GM21423 (cell line): ENCODE measurements around the gene ARHGEF5.
"Not testable (repeated sequence)": the region's sequence is repeated elsewhere in the genome, so short reads cannot be mapped to it uniquely, and the experiment has no call there.

ENCODE experiments used
- ATAC-seq: cut with Tn5 transposase; IDR thresholded peaks from one replicate; pipeline ENCODE4 v1.9.1; 2021; ENCODE audit warnings: mild to moderate bottlenecking, moderate library complexity; ENCODE audit not compliant: unreplicated experiment

ARHGEF5 gene

DNA sequence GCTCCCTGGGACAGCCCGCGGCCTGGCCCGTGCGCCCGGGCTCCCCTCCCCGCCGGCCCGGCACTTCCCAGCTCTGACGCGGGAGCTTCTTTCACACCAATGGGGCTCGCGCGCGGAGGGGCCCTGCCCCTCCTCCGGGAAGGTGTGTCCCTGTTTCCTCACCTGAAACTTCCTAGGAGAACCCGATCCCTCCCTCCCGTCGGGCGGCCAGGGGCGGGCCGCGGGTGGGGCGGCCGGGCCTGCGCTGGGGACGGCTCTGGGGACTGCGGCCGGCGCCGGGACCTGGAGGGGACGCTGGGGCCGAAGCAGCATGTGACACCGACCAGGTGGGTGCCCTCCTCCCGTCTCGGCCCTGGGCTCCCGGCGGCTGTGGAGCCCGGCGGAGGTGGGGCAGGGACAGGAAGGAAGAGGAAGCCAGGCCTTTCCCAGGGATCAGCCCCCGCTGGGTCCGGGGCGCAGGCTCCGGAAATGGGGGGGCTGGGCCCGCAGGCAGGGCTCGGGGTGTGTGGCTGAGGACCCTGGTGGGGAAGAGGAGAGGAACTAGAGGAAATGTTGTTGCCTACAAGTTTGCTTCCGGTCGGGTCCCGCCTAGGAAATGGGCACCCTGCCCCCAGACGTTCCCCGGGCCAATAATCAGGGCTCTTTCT is at the start of gene ARHGEF5:
Gene ARHGEF5 (plus strand): TSS at position 227 of the 647 bp plus-strand sequence. CDS start 7,268 bp downstream, outside the sequence.
- peak; percentile 70 for ATAC-seq

DNA sequence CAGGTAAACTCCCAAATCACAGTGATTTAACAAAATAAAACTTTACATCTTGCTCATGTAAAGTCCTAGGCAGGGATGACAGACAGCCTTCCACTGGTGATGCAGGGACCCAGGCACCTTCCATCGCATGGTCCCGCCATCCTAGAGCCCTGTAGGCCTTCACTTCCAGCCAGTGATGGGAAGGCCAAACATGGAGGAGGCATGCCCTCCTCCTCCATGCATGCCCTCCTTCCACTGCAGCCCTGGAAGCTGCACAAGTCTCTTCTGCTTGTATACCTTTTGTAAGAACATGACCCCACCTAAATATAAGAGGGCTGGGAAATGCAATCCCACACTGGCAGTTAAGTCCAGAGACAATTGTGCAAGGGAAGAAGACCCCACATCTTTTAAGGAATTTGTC is 45.5 kb upstream of the ARHGEF5 start:
- ATAC-seq = not testable (repeated sequence)

DNA sequence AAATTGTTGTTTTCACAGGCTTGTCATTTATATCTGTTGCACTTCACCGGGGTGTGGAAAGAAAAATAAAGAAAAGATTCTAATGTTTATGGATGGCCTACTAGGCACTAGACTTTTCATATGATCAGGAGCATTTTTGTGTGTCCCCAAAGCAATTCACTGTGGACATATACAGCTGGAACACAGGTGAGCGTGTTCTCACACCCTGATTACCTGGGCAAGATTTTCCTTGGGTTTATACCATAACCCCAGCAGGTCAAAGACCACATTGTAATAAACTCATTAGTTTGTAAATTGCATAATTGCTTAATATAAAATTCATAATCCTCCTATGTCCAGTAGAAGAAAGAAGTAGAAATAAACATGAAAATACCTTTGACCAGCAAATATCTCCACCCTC is 44.0 kb upstream of the ARHGEF5 start:
- not testable (repeated sequence) for ATAC-seq

DNA sequence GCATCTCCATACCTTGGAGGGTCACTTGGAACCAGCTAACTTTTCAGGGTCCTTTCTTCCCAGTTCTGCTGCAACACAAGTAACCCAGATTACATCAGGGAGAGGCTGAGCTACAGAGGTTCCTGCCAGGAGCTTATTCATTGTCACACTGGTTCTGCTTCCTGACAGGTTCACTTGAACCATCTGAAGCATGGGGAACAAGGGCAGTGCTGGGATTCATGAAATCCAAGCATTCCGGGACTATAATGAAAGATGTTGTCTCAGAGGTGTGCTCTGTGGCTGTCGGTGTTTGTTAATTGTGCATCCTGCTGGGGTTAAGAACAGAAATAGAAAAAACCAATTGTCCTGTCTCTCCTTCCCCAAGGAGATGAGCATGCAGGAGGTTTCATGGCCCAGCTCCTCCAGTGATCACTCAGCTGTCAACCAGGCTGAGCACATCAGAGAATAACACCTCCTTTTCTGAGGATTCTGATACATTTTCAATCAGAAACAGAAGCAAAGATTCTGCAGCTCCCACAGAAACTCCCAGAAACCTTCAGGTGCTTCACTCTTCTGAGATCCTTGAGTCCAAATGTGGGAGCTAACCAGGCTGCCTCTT is 43.2 kb upstream of the ARHGEF5 start, which contains the start of gene OR2A1:
Gene OR2A1 (plus strand): TSS at position 548 of the 598 bp plus-strand sequence. CDS start 5,706 bp downstream, outside the sequence.
- ATAC-seq = not testable (repeated sequence)

- ATAC-seq = not testable (repeated sequence)
These were observed 37.7 kb upstream of the ARHGEF5 start for GRCh38 chr7:144317537-144317936.

DNA sequence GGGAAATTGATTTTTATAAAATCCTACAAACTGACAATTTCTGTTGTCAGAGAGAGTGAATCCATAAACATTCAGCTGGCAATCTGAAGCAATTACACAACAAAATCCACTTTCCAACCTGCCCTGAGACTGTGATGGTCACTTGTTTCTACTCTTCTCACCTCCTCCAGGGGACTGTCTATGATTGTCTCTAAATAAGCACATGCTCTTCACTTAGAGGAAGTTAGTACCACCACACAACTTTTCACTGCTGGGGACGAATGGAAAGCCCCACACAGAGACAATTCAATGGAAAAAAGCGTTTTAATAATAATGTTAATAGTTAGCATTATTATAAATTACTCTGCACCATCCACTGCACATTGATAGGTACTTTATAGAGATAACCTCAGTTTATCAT is 35.7 kb upstream of the ARHGEF5 start:
- not testable (repeated sequence) for ATAC-seq

DNA sequence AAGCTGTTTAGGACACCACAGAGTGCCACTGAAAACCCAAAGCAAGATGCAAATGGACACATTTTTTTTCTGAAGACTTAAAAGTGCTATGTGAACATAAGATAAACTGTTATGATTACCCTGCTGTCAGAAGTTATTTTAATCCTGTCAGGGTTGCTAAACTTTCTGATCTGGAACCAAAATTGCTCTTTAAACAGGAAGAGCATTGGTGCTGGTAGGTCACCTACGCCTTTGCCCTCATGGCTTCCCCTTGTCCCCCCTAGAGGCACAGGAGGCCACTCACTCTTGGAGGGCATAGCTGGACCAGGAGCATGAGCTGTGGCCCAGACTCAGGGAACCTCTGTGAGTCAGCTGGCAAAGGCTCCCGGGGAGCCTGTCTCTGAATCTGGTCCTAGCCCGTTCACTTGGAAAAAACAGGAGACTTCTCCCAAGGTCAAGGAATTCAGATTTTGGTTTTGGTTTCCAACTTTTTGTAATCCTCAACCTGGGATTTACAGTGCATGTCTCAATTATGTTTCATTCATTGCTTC is 33.5 kb upstream of the ARHGEF5 start:
- not testable (repeated sequence) for ATAC-seq

DNA sequence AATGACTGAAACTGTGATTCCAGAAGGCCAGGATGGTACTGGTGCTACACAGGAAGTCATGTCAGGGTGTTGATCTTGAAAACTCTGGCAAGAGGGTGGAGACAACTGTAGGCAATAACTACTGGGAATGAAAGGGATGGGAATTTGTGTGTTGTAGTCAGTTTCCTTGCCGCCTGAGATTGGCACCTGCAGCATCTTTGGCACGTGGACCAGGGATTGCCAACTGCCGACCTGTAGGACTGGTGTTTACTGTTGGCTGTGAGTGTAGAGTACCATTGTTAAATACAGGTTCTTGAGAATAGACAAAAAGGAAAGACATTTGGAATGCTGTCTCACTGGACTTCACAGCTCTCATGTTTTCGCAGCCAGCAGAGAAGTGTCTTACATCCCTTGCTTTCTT is 31.8 kb upstream of the ARHGEF5 start:
- not testable (repeated sequence) for ATAC-seq

GRCh38 chr7:144325868-144326267 is 29.3 kb upstream of the ARHGEF5 start:
- ATAC-seq = not testable (repeated sequence)

GRCh38 chr7:144330044-144330443 is 25.2 kb upstream of the ARHGEF5 start:
- not testable (repeated sequence) for ATAC-seq

- not testable (repeated sequence) for ATAC-seq
These were observed 23.8 kb upstream of the ARHGEF5 start for GRCh38 chr7:144331221-144331995.

GRCh38 chr7:144331996-144332288 is 23.3 kb upstream of the ARHGEF5 start:
- not testable (repeated sequence) for ATAC-seq

DNA sequence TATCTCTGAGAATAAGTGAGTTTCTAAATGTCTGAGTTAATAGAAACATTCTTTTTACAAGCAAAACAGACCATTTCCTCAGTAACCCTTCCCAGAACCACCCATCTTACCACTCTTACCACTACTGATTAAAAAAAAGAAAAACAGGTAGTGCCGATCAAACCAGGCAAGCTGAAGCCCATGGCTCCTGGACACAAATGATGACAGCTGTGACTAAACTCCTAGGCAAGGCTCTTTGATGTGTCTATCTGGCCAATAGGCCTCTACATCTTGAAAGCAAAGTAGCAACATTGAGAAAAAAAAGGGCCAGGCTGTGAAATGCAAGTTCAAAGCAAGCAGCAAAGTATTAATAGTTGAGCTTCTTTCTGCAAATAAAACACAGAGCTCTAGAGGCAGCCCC is 6.6 kb upstream of the ARHGEF5 start:
- peak; percentile 32 for ATAC-seq

DNA sequence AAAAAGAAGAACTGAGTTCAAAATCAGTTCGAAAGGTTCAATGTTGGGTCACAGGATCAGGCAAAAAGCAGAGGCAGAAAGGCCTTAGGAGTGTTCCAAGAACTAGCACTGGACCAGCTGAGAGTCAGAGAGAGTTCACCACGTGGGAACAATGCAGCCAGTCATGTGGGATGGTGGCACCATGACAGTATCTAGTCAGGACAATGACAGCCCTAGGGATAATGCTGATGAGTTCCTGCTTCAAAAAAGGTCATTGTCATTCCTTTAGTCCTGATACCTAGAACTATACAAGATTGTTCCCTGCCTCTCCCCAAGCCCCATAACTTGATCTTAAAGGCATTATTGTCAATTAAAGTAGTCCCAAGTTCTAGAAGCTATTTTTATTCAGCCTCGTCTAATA is 3.5 kb upstream of the ARHGEF5 start:
- not testable (repeated sequence) for ATAC-seq

DNA sequence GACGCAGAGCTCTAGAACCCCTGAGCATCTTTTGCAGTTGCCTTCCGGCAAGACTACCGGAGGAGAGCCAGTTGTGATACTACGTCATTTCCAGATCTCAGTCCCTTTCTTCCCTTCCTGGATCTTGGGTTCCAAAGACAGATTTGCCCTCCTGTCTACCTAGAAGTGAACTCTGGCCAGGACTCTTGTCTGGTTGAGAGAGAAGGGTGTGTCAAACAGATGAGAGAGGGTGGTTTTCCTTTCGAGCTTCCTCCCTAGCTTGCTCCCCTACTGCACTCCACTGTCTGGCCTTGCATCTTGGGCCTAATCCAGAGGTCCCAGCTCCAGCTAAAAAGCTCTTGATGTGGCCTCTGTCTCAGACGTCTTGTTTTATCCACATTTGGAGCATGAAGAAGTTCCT is 983 bp downstream of the ARHGEF5 start:
- ATAC-seq = not testable (repeated sequence)

DNA sequence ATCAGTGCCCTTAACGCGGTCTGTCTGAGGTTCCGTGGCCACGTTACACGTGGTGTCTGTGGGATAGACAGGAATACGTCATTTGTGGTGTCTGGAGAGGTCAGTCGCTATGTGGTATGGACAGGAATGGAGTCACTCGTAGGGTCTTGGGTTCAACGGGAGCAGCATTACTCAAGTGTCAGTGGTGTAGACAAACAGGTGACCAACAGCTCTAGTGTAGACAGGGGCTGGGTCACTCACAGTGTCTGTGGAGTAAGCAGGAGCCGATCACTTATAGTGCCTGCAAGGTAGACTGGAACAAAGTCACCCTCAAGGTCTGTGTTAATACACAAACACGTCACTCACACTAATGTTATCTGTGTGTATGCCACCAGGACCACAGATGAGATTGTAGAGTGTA is 1.7 kb downstream of the ARHGEF5 start:
- ATAC-seq = not testable (repeated sequence)

- ATAC-seq = not testable (repeated sequence)
These were observed 6.9 kb downstream of the ARHGEF5 start for GRCh38 chr7:144362061-144362460.

- ATAC-seq = not testable (repeated sequence)
These were observed 10.3 kb downstream of the ARHGEF5 start for GRCh38 chr7:144365523-144365922.

- ATAC-seq = not testable (repeated sequence)
These were observed 12.0 kb downstream of the ARHGEF5 start for GRCh38 chr7:144367250-144367649.

GRCh38 chr7:144369221-144369620 is 14.0 kb downstream of the ARHGEF5 start:
- ATAC-seq = not testable (repeated sequence)

- ATAC-seq = no peak
These were observed 23.4 kb downstream of the ARHGEF5 start for GRCh38 chr7:144378651-144379050.
